HCT116 (cell line): ENCODE data around the gene GHRHR. TPM values are rescaled to one million over a fixed set of nuclear protein-coding genes. Genes with fewer than 3 reads are reported as not detected.

Experiments
- ATAC-seq: fragments of 200-7000 bp; cut with Tn5 transposase; 2 replicates; pipeline ENCODE4 v1.9.1; 2020; ENCODE audit warnings: mild to moderate bottlenecking, moderate library complexity
- BruUV-seq: library from RNA; stranded (reverse); fragments of 400-500 nt; replicated peaks from 2 replicates; lab custom pipeline; 2021; lab: Mats Ljungman, UMichigan
- CTCF ChIA-PET: fragments of 300-600 bp; sonication (Branson Sonifier 250); formaldehyde crosslinking; loops from one replicate; lab custom pipeline; 2021; ENCODE audit warnings: antibody characterized with exemption; lab: Charles Lee
- POLR2A ChIA-PET: fragments of 300-600, 350-600 bp; sonication (Branson Sonifier 250); formaldehyde crosslinking; loops from one replicate; lab custom pipeline; 2021; ENCODE audit warnings: antibody characterized with exemption; lab: Charles Lee
- RAD21 ChIA-PET, 2 experiments: fragments of 300-600 bp; sonication (Branson Sonifier 250); formaldehyde crosslinking; loops; one replicate each; lab custom pipeline; 2023; ENCODE audit warnings: low total read pairs in 2 of 2; ENCODE audit not compliant: uncharacterized antibody in 2 of 2, unreplicated experiment in 2 of 2, low non-redundant PET in 1 of 2; lab: Charles Lee
- DNase-seq: peaks from one replicate; pipeline ENCODE4 v3.0.0-alpha.2; 2010; ENCODE audit warnings: low read depth, low spot score
- H2AFZ ChIP-seq: fragments of 200-600 bp; shearing (Covaris generic), sonication (generic); 2 replicates; pipeline ENCODE4 v1.6.1; 2017; ENCODE audit warnings: low read depth, mixed run types, mixed read lengths, antibody characterized with exemption, low read length; ENCODE audit not compliant: poor library complexity, severe bottlenecking
- H3K27ac ChIP-seq: 2 replicates; pipeline ENCODE4 v1.5.1; 2012; ENCODE audit warnings: low read depth, low read length
- H3K27me3 ChIP-seq: fragments of 200-600 bp; sonication (generic); 2 replicates; pipeline ENCODE4 v1.6.1; 2016; ENCODE audit warnings: mixed run types, low read length, mixed read lengths; ENCODE audit not compliant: insufficient read depth
- H3K36me3 ChIP-seq, 2 experiments: fragments of 200-500 bp in 1 of 2; fragments of 200-600 bp in 1 of 2; sonication (Bioruptor generic) in 1 of 2; sonication (generic) in 1 of 2; 2 replicates each; pipeline versions ENCODE4 v1.5.1 to v1.6.1; 2014 to 2016; ENCODE audit warnings: low read length in 2 of 2, inconsistent platforms in 1 of 2, mixed read lengths in 1 of 2, mixed run types in 1 of 2; ENCODE audit not compliant: insufficient read depth in 2 of 2, control insufficient read depth in 1 of 2
- H3K4me1 ChIP-seq, 2 experiments: fragments of 200-600 bp in 1 of 2; sonication (generic) in 1 of 2; 2 replicates each; pipeline versions ENCODE4 v1.5.1 to v1.6.1; 2012 to 2017; ENCODE audit warnings: low read length in 2 of 2, inconsistent platforms in 1 of 2, mild to moderate bottlenecking in 1 of 2, mixed read lengths in 1 of 2, mixed run types in 1 of 2, moderate library complexity in 1 of 2; ENCODE audit not compliant: insufficient read depth in 2 of 2, control insufficient read depth in 1 of 2
- H3K4me2 ChIP-seq: fragments of 200-600 bp; sonication (generic); 2 replicates; pipeline ENCODE4 v1.6.1; 2017; ENCODE audit warnings: mixed run types, low read length, mixed read lengths
- H3K4me3 ChIP-seq, 2 experiments: fragments of 200-600 bp in 1 of 2; sonication (generic) in 1 of 2; replicated peaks in 1 of 2; 2 replicates each; pipeline ENCODE4 v1.5.1; 2011 to 2016; ENCODE audit warnings: low read length in 2 of 2, control low read depth in 1 of 2, low read depth in 1 of 2, mild to moderate bottlenecking in 1 of 2, mixed read lengths in 1 of 2, mixed run types in 1 of 2
- H3K79me2 ChIP-seq: fragments of 200-600 bp; sonication (generic); 2 replicates; pipeline ENCODE4 v1.6.1; 2017; ENCODE audit warnings: mild to moderate bottlenecking, mixed run types, low read length, moderate library complexity, mixed read lengths; ENCODE audit not compliant: insufficient read depth
- H3K9ac ChIP-seq: fragments of 200-600 bp; sonication (generic); 2 replicates; pipeline ENCODE4 v1.6.1; 2016; ENCODE audit warnings: low read length, mixed read lengths
- H3K9me2 ChIP-seq: fragments of 200-600 bp; sonication (generic), shearing (Covaris generic); 2 replicates; pipeline ENCODE4 v1.6.1; 2017; ENCODE audit warnings: mixed run types, mild to moderate bottlenecking, moderate library complexity; ENCODE audit not compliant: insufficient read depth
- H3K9me3 ChIP-seq, 2 experiments: fragments of 200-500 bp in 1 of 2; fragments of 200-600 bp in 1 of 2; sonication (Bioruptor generic) in 1 of 2; sonication (generic) in 1 of 2; 2 replicates each; pipeline ENCODE4 v1.6.1; 2014 to 2017; ENCODE audit warnings: low read length in 2 of 2, mixed read lengths in 2 of 2, inconsistent platforms in 1 of 2, low read depth in 1 of 2, mild to moderate bottlenecking in 1 of 2, mixed run types in 1 of 2, moderate library complexity in 1 of 2; ENCODE audit not compliant: control insufficient read depth in 1 of 2, insufficient read depth in 1 of 2
- H4K20me1 ChIP-seq: fragments of 200-600 bp; sonication (generic), shearing (Covaris generic); 2 replicates; pipeline ENCODE4 v1.6.1; 2017; ENCODE audit warnings: mixed run types, mild to moderate bottlenecking, moderate library complexity; ENCODE audit not compliant: insufficient read depth
- CEBPB ChIP-seq: IDR thresholded peaks from 2 replicates; pipeline ENCODE4 v1.6.1; 2012; ENCODE audit warnings: low read depth
- ELF1 ChIP-seq: IDR thresholded peaks from 2 replicates; pipeline ENCODE4 v1.6.1; 2012; ENCODE audit warnings: low read depth, borderline replicate concordance
- YY1 ChIP-seq: IDR thresholded peaks from 2 replicates; pipeline ENCODE4 v1.6.1; 2011; ENCODE audit warnings: low read length, low read depth, moderate library complexity, mild to moderate bottlenecking; ENCODE audit not compliant: insufficient replicate concordance; ENCODE audit errors: extremely low read depth
- intact Hi-C: fragments of 100-400 bp; cut with micrococcal nuclease; formaldehyde crosslinking; loops from 2 replicates; pipeline ENCODE4 v1.10.0; 2022
- total RNA-seq: library from RNA; stranded (reverse); gene quantifications from one replicate; pipeline ENCODE4 v1.2.1, GENCODE V29; 2021; ENCODE audit not compliant: unreplicated experiment
- TF ChIP-seq, protein P1 (sequence below): IDR thresholded peaks from 2 replicates; pipeline ENCODE4 v1.6.1; 2011; ENCODE audit warnings: mild to moderate bottlenecking, low read length, moderate library complexity; ENCODE audit not compliant: insufficient replicate concordance; ENCODE audit errors: extremely low read depth
- TF ChIP-seq, protein P2 (sequence below), 3 experiments: fragments of 200-600 bp in 1 of 3; sonication (generic) in 1 of 3; IDR thresholded peaks in 2 of 3; conservative IDR thresholded peaks in 1 of 3; 2 replicates each; pipeline ENCODE4 v1.5.1; 2012 to 2017; ENCODE audit warnings: low read depth in 2 of 3, low read length in 2 of 3, antibody characterized with exemption in 1 of 3, borderline replicate concordance in 1 of 3, control low read depth in 1 of 3, mild to moderate bottlenecking in 1 of 3, mixed read lengths in 1 of 3, mixed run types in 1 of 3, moderate library complexity in 1 of 3; ENCODE audit not compliant: insufficient read depth in 1 of 3

Gene GHRHR
- total RNA-seq, 1 experiment from 2014 or later: not detected

DNA sequence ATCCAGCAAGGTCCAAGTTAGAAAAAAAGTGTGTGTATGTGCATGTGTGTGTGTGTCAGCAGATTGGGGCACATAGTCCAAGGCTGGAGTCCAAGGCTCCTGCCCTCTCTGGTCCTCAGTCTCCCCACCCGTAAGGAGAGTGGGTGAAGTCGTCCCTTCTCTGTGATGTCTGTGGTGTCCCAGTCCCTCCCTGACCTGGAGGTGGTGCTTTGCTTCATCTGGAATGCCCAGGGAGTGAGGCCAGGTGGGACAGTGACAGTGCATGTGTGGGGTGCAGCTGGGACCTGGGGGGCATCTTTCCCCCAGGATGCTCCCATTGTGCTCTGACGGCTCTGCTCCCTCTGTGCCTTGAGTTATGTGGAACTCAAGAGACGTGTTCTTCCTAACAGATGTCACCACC, 34.1 kb upstream of the GHRHR start:
- no TSS peak for BruUV-seq
- Histone ChIP-seq H3K27ac (no peak overlapping the region), H3K27me3 (no peaks in the 10 kb centered on the region), H2AFZ (no peak overlapping the region), H3K4me3 (no peak overlapping the region), H3K9me2 (no peaks in the 10 kb centered on the region), H4K20me1 (no peaks in the 10 kb centered on the region), H3K36me3 (no peaks in the 10 kb centered on the region), H3K9ac (no peak overlapping the region), H3K79me2 (no peaks in the 10 kb centered on the region), H3K9me3 (no peaks in the 10 kb centered on the region; a peak in 1 of 4 replicates), H3K4me1 (no peaks in the 10 kb centered on the region), H3K4me2 (no peak overlapping the region)
- DNase-seq: no peak
- ChIA-PET CTCF (interaction anchor here (2.7 kb wide), 1 partner anchor 9 kb away, joined by 20 read pairs; no protein-coding TSS in a partner anchor), RAD21 (no interaction called here), POLR2A (no interaction called here)
- intact Hi-C loops: no loop called here
- TF ChIP-seq YY1: no peak
- TF ChIP-seq, protein P1, sequence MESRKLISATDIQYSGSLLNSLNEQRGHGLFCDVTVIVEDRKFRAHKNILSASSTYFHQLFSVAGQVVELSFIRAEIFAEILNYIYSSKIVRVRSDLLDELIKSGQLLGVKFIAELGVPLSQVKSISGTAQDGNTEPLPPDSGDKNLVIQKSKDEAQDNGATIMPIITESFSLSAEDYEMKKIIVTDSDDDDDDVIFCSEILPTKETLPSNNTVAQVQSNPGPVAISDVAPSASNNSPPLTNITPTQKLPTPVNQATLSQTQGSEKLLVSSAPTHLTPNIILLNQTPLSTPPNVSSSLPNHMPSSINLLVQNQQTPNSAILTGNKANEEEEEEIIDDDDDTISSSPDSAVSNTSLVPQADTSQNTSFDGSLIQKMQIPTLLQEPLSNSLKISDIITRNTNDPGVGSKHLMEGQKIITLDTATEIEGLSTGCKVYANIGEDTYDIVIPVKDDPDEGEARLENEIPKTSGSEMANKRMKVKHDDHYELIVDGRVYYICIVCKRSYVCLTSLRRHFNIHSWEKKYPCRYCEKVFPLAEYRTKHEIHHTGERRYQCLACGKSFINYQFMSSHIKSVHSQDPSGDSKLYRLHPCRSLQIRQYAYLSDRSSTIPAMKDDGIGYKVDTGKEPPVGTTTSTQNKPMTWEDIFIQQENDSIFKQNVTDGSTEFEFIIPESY: no peak
- ATAC-seq: no peak

DNA sequence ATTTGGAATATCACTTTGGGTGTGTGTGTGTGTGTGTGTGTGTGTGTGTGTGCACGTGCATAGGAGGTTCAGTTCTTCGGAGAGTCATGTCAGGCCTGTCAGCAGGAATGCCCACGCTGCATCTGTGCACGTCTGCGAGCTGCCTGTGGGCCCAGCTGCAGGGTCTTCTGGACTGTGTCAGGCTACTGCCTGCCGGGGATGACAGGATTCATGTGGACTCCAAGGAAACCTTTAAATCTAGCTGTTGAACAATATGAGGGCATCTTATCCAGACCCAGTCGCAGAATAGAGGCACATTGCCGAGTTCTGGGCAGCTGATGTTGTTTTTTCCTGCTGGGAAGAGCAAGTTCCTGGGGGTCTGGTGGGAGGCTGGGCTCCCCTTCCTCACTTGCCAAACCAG, 33.1 kb upstream of the GHRHR start:
- Histone ChIP-seq H3K4me3 (no peak overlapping the region), H3K9ac (no peak overlapping the region), H3K27me3 (no peaks in the 10 kb centered on the region), H3K27ac (no peak overlapping the region), H3K79me2 (no peaks in the 10 kb centered on the region), H3K9me2 (no peaks in the 10 kb centered on the region), H3K36me3 (no peaks in the 10 kb centered on the region), H3K9me3 (no peaks in the 10 kb centered on the region; a peak in 1 of 4 replicates), H3K4me1 (no peaks in the 10 kb centered on the region), H3K4me2 (no peak overlapping the region), H2AFZ (no peak overlapping the region), H4K20me1 (no peaks in the 10 kb centered on the region)
- ATAC-seq (no peak), DNase-seq (no peak)
- POLR2A ChIA-PET: no interaction called here
- BruUV-seq: no TSS peak
- intact Hi-C loops: no loop called here
- TF ChIP-seq CEBPB (no peak), ELF1 (no peak)
- TF ChIP-seq, protein P2, sequence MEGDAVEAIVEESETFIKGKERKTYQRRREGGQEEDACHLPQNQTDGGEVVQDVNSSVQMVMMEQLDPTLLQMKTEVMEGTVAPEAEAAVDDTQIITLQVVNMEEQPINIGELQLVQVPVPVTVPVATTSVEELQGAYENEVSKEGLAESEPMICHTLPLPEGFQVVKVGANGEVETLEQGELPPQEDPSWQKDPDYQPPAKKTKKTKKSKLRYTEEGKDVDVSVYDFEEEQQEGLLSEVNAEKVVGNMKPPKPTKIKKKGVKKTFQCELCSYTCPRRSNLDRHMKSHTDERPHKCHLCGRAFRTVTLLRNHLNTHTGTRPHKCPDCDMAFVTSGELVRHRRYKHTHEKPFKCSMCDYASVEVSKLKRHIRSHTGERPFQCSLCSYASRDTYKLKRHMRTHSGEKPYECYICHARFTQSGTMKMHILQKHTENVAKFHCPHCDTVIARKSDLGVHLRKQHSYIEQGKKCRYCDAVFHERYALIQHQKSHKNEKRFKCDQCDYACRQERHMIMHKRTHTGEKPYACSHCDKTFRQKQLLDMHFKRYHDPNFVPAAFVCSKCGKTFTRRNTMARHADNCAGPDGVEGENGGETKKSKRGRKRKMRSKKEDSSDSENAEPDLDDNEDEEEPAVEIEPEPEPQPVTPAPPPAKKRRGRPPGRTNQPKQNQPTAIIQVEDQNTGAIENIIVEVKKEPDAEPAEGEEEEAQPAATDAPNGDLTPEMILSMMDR (IDR thresholded peaks at IDR 0.05 in 2 of 3, conservative IDR thresholded peaks at IDR 0.05 in 1 of 3; ENCODE audit: borderline replicate concordance in 1 of 3, insufficient read depth in 1 of 3, low read depth in 2 of 3, low read length in 2 of 3): no peak
- RAD21 ChIA-PET: no interaction called here
- CTCF ChIA-PET: interaction anchor here (2.7 kb wide), 1 partner anchor 8 kb away, joined by 20 read pairs; no protein-coding TSS in a partner anchor
